Transverse colon (tissue), 4 donors: ENCODE measurements around the gene RFFL. TPM values are rescaled to one million over a fixed set of nuclear protein-coding genes. Genes with fewer than 3 reads are reported as not detected.
A peak's percentile ranks its signal among the peaks of the same experiment; 100 is the strongest.

ENCODE experiments used
- DNase-seq: peaks from one replicate; pipeline ENCODE4 v3.0.0-alpha.2; 2019
- H3K27ac ChIP-seq, 4 donors: fragments of 200-600 bp; sonication (generic); 2 replicates each; pipeline ENCODE4 v1.5.1; 2016 to 2018; ENCODE audit warnings: inconsistent platforms in 4 of 4
- H3K27me3 ChIP-seq: fragments of 200-600 bp; sonication (generic); 2 replicates; pipeline ENCODE4 v1.5.1; 2017; ENCODE audit warnings: inconsistent platforms
- H3K36me3 ChIP-seq, 4 donors: fragments of 200-600 bp; sonication (generic); 2 replicates each; pipeline ENCODE4 v1.5.1; 2017 to 2019; ENCODE audit warnings: inconsistent platforms in 4 of 4
- H3K4me1 ChIP-seq, 4 donors: fragments of 200-600 bp; sonication (generic); 2 replicates each; pipeline ENCODE4 v1.5.1; 2017 to 2020; ENCODE audit warnings: inconsistent platforms in 4 of 4
- H3K4me3 ChIP-seq, 4 donors: fragments of 200-600 bp; sonication (generic); 1 replicate in 1 of 4; 2 replicates in 3 of 4; pipeline versions ENCODE4 v1.5.1 to v1.6.1; 2017 to 2019; ENCODE audit warnings: inconsistent platforms in 4 of 4
- H3K9me3 ChIP-seq, 2 donors: fragments of 200-600 bp; sonication (generic); 2 replicates each; pipeline ENCODE4 v1.5.1; 2017 to 2019; ENCODE audit warnings: inconsistent platforms in 2 of 2
- CTCF ChIP-seq, 5 experiments: fragments of 200-600 bp in 3 of 5; fragments of 450-650 bp in 2 of 5; sonication (generic) in 3 of 5; IDR thresholded peaks; 1 replicate in 2 of 5; 2 replicates in 3 of 5; pipeline ENCODE4 v1.5.1; 2016 to 2017; ENCODE audit warnings: antibody characterized with exemption in 5 of 5, inconsistent platforms in 3 of 5, mild to moderate bottlenecking in 2 of 5, moderate library complexity in 1 of 5
- EP300 ChIP-seq: sonication (generic); formaldehyde crosslinking; IDR thresholded peaks from one replicate; pipeline ENCODE4 v1.6.1; 2017; ENCODE audit warnings: antibody characterized with exemption, low read depth
- POLR2A ChIP-seq: fragments of 450-650 bp; IDR thresholded peaks from one replicate; pipeline ENCODE4 v1.6.1; 2016; ENCODE audit warnings: antibody characterized with exemption, mild to moderate bottlenecking, moderate library complexity
- POLR2AphosphoS5 ChIP-seq, 3 donors: sonication (generic); formaldehyde crosslinking; IDR thresholded peaks; one replicate each; pipeline ENCODE4 v1.6.1; 2016; ENCODE audit warnings: antibody characterized with exemption in 3 of 3
- WGBS, 2 donors: methylation state at CpG; one replicate each; pipeline ENCODE4 v1.1.5; 2018; ENCODE audit warnings: low coverage in 1 of 2; 5-methylcytosine and 5-hydroxymethylcytosine counted together
- in situ Hi-C, 4 donors: fragments of 200-750 bp; cut with MboI; loops; one replicate each; pipeline versions ENCODE4 v1.15.0 to v1.15.1; 2017; ENCODE audit warnings: low sequenced_read_pairs in 3 of 4, low pct_ligation_motif_present in 1 of 4, low pct_unique_long_range_greater_than_20kb in 1 of 4
- intact Hi-C: fragments of 100-400 bp; cut with DNase I; formaldehyde crosslinking; loops from one replicate; pipeline ENCODE4 v1.15.1; 2023; ENCODE audit warnings: low total_unique reads
- total RNA-seq, 4 donors: library from RNA; depleted of rRNA; stranded (reverse); fragments of >200 nt; gene quantifications; one replicate each; pipeline ENCODE4 v1.1.0, GENCODE V29; 2016

RFFL gene
- total RNA-seq, 4 donors from 2014 or later, result 40.6 to 75.8 (median 50.7) TPM

DNA sequence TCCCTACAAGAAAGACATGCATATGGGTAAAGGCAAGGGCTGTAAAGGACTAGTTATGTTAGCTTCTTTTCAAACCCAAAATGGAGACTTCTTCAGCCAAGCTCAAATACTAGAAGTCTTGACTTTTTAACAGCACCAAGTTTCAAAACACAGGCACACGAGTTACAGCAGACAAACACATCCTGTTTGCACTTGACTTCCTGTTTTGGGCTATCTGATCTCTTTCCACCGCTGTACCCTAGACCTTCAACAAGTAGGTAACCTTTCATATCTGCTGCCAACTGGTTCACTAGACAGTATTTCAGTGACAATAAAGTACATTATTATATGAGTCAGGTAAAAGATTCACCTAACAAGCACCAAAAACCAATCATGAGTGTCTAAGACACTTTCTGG lies 12.3 kb downstream of the RFFL start:
- H3K36me3 ChIP-seq, result no peaks in the 10 kb centered on the region
- H3K4me1 ChIP-seq, result peaks cover 24 to 49% (median 33%) of the 10 kb centered on the region in 4 donors
- peak overlapping the region in 1 of 4 donors; percentile 0 for H3K4me3 ChIP-seq
- peak in 1 of 3 donors; percentile 33 for TF ChIP-seq POLR2AphosphoS5 (IDR thresholded peaks at IDR 0.05)
- no peak for TF ChIP-seq CTCF (IDR thresholded peaks at IDR 0.05)
- 6 to 17% methylated on average over 2 of the region's 2 CpGs for WGBS, 2 donors
- in situ Hi-C loops, result no loop called here
- intact Hi-C loops, result no loop called here
- H3K27me3 ChIP-seq, result no peaks in the 10 kb centered on the region
- H3K9me3 ChIP-seq, result no peaks in the 10 kb centered on the region
- peak overlapping the region; percentile 67 to 77 (median 76) for H3K27ac ChIP-seq
- peak; percentile 20 for DNase-seq

- TF ChIP-seq POLR2A, result no peak
- TF ChIP-seq EP300, result no peak
- TF ChIP-seq POLR2AphosphoS5 (IDR thresholded peaks at IDR 0.05), result no peak
- no peak for TF ChIP-seq CTCF (IDR thresholded peaks at IDR 0.05)
- Histone ChIP-seq H3K36me3 (no peaks in the 10 kb centered on the region), H3K27ac (peak overlapping the region in 3 of 4 donors; percentile 75 to 77 (median 77)), H3K27me3 (no peaks in the 10 kb centered on the region), H3K4me1 (peaks cover 27 to 59% (median 42%) of the 10 kb centered on the region in 4 donors), H3K9me3 (no peaks in the 10 kb centered on the region), H3K4me3 (no peak overlapping the region)
- intact Hi-C loops (no loop called here), in situ Hi-C loops (no loop called here)
- DNase-seq, result no peak
- WGBS, 2 donors, result 97 to 100% methylated on average over 2 of the region's 2 CpGs
Measured at GRCh38 chr17:35050170-35050569, 13.3 kb downstream of the RFFL start.

GRCh38 chr17:35048685-35049379 lies 14.7 kb downstream of the RFFL start:
- H3K27ac ChIP-seq, result peak overlapping the region in 1 of 4 donors; percentile 10
- no peaks in the 10 kb centered on the region for H3K36me3 ChIP-seq
- peaks cover 27 to 70% (median 48%) of the 10 kb centered on the region in 4 donors for H3K4me1 ChIP-seq
- WGBS, 2 donors, result 89 to 100% methylated on average over 1 to 3 of the region's 3 CpGs
- no peak for TF ChIP-seq CTCF (IDR thresholded peaks at IDR 0.05)
- no peak for TF ChIP-seq POLR2A
- TF ChIP-seq POLR2AphosphoS5 (IDR thresholded peaks at IDR 0.05), result no peak
- TF ChIP-seq EP300, result no peak
- no peaks in the 10 kb centered on the region for H3K27me3 ChIP-seq
- H3K4me3 ChIP-seq, result no peak overlapping the region
- no peaks in the 10 kb centered on the region for H3K9me3 ChIP-seq
- in situ Hi-C loops, result no loop called here
- DNase-seq, result no peak
- intact Hi-C loops, result no loop called here

DNA sequence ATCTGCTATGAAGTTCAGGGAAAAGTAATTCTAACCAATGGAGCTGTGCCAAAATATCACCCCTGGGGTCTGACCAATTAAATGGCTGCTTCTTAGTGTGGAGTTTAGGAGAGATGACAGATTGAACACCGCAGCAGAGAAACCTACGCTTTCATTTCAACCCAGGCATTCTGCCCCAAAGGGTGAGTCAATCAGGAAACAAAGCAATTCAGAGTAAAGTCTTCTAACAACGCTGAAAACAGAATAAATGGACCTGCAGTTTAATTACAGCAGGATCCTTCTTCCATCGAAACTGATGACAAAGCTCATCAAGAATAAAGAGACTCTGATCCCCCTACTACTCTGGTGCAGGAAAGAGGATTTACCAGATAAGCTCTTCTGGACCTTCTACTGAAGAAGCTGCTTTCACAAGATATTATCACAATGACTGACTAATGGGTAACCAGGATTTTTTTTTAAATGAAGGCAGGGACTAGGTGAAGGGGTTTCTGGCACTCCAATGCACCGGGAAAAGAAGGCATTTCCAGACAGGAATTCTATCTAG lies 16.7 kb downstream of the RFFL start:
- peak overlapping the region; percentile 55 to 64 (median 57) for H3K27ac ChIP-seq
- intact Hi-C loops, result no loop called here
- no peaks in the 10 kb centered on the region for H3K36me3 ChIP-seq
- H3K4me1 ChIP-seq, result peaks cover 19 to 53% (median 32%) of the 10 kb centered on the region in 4 donors
- peak; percentile 14 for TF ChIP-seq POLR2A
- TF ChIP-seq CTCF (IDR thresholded peaks at IDR 0.05), result no peak
- no peak for DNase-seq
- 30 to 35% methylated on average over 4 to 5 of the region's 5 CpGs for WGBS, 2 donors
- H3K9me3 ChIP-seq, result no peaks in the 10 kb centered on the region
- in situ Hi-C loops, result no loop called here
- no peak overlapping the region for H3K4me3 ChIP-seq
- H3K27me3 ChIP-seq, result no peaks in the 10 kb centered on the region
